NCI-H1417 (cell line): ENCODE data around the gene AQP5.

Experiments used
- DNase-seq, 3 experiments: peaks; one replicate each; lab custom pipeline; 2025; lab: John Stamatoyannopoulos, UW

The AQP5 gene

GRCh38 chr12:49950273-49951251 lies 11.1 kb upstream of the AQP5 start, which contains the start of gene AQP2:
TSS of gene AQP2 (plus strand) at chr12:49950737. CDS start at chr12:49950831, 94 bp downstream.
- DNase-seq: no peak

DNA sequence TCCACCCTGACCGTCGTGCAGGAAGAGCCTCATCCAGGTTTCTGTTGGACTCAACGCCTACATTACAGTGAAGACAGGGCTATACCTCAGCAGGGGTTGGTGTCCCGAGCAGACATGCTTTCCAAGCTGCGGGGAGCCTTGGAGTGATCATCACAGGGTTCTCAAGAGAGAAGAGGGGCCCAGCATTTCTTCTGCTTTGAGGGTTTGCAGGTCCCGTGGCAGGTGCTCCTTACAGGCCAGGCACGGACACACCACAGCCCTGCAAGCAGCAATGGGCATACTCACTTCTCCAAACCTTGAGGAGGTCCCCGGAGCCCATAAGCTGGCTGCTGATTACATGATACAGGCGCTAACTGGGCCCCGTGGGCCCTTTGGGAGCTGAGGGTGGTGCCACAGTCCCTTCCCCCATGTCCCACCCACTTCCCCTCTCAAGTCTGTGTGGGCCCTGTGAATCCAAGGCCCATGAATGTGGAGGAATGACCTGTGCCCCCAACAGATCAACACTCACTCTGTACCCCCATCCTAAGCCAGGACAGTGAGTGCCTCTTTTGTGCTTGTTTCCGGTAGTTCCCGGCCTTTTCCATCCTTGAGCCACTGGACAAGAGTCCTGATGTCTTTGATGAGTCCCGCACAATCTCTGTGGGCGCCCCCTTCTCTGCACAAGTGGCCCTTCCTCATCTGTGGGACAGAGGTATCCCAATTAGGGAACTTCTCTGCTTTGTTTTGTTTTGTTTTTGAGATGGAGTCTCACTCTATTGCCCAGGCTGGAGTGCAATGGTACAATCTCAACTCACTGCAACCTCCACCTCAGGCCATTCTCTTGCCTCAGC lies 10.0 kb upstream of the AQP5 start:
- no peak for DNase-seq

GRCh38 chr12:49952391-49953055 lies 9.1 kb upstream of the AQP5 start:
- DNase-seq: no peak

DNA sequence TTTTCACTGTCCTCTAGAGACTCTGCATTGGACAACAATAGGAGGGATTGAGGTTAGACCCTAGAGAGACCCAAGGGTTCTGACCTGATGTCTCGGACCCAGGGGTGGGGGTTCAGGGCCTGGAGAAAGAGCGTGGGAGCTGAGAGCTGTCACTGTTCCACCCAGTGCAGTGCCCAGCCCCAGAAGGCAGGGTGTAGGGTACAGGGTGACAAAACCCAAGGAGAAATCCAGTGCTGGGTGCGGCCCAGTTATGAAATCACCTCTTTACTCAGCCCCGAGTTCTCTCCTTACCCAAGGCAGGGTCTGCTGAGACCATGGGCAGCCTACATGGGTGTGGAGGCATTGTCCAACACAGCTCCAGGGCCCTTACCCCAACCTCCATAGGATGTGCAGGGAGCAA lies 8.5 kb upstream of the AQP5 start:
- no peak for DNase-seq

- no peak for DNase-seq
Observed at GRCh38 chr12:49953961-49954846, 7.5 kb upstream of the AQP5 start.

- DNase-seq: no peak
Observed at GRCh38 chr12:49954863-49955830, 6.5 kb upstream of the AQP5 start.

DNA sequence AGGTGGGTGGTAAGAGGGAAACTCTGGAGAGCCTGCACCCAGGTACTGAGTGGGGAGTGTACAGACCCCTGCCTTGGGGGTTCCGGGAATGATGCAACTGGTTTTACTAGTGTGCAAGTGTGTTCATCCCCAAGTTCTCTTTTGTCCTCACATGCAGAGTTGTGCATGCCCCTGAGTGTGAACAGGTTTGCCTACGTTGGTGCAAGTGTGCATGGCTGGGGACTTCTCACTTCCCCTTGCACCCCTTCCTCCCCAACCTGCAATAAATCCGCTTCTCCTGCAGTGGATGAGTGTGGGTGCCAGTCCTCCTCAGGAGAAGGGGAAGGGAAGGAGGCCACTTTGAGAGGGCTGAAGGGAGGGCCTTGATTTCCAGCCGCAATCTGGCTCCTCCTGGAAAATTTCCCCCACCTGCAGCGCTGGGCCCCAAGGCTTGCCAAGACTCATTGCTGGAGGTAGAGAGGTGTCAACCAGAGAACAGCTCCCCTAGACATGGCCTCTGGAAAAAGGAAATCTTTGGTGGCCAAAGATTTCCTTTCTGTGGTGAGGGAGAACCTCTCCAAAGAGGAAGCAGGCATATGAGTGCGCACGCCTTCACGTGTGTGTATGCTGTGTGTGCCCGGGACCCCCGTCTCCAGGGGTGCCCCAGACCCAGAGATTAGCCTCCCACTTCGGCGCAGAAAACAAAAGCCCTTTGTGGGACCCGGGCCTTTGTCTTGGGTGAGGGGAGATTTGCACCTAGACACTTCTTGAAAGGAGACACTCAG lies 5.6 kb upstream of the AQP5 start:
- DNase-seq: no peak

DNA sequence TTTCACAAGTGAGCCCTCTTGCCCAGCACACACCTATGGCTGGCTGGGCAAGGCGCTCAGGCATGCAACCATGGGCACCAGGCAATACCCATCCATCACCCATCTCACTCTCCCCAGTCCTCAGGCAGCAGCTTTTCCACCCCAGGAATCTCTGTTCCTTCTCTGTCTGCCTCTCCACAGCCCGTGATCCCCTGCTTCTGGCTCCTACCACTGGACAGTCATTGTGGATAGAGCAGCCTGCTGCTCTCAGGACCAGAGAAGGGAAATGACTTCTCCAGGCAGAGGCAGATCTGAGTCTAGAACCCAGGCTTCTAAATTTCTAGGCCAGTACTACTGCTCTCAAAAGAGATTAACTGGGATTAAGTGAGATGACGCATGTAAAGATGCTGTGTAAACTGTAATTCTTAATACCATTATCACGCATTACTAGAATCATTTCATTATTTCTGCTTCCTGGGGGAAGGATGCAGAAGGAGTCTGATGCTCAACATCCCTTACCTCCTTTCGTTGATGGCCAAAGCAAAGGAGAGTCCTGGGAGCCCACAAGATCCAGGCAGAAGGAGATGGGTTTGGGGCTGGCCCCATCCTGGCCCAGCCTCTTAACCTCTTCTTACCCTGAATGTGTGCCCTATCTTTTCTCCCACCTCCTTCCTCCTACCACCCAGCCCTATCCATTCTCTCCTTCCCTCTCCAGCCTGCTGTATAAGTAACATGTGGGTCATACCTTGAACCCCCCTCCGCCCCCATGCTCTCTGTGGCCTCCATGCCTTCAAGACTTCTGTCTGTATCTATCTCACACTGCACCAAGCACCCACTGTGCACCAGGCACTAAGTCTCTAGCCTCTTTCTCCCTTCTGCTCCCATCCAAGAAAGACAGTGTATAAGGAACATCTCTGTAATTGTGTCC lies 4.8 kb upstream of the AQP5 start:
- no peak for DNase-seq

DNA sequence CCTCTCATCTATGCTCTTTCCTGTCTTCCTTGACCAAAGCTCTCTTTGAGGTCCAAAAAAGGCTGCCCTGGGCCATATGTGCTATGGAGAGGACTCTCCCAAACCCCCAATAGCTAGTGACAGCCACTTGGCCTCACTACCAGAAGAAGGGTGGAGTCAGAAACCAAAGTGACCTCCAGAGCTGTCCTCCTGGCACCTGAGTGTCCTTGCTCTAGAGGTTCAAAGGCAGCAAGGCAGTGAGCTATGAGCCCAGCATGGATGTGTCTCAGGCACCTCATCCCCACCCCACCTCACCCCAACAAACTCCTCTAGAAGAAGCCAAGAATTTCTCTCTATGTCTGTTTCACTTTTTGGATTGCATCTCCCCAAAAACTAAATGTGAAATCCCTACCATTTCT lies 4.1 kb upstream of the AQP5 start:
- DNase-seq: no peak

- no peak for DNase-seq
Observed at GRCh38 chr12:49959685-49960473, 1.8 kb upstream of the AQP5 start.

DNA sequence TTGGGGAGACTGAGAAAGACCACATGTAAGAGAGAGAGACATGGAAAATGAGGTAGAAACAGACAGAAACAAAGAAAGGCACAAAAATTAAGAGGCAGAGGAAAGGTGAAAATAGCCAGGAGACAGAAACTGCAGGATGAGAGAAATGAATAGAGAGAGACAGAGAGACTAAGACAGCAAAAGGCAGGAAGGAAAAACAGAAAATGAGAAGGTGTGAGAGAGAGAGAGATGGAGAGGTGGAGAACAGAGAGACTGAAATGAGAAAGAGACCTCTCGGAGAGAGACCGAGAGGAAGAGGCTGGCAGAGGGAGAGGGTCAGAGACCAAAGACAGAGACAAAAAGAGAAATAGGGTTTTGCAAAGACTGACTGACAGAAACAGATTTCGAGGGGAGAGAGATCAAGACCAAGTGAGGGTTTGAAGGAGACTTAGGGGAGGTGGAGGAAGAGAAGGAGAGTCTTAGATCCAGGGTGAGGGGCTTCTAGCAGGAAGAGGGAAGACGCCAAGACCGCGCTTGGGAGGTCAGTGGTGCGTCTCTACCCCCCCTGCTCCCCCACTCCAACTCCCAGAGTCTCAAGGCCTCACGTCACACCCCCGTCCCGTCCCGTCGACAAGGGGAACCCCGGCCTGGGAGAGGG lies 1.1 kb upstream of the AQP5 start:
- no peak for DNase-seq

DNA sequence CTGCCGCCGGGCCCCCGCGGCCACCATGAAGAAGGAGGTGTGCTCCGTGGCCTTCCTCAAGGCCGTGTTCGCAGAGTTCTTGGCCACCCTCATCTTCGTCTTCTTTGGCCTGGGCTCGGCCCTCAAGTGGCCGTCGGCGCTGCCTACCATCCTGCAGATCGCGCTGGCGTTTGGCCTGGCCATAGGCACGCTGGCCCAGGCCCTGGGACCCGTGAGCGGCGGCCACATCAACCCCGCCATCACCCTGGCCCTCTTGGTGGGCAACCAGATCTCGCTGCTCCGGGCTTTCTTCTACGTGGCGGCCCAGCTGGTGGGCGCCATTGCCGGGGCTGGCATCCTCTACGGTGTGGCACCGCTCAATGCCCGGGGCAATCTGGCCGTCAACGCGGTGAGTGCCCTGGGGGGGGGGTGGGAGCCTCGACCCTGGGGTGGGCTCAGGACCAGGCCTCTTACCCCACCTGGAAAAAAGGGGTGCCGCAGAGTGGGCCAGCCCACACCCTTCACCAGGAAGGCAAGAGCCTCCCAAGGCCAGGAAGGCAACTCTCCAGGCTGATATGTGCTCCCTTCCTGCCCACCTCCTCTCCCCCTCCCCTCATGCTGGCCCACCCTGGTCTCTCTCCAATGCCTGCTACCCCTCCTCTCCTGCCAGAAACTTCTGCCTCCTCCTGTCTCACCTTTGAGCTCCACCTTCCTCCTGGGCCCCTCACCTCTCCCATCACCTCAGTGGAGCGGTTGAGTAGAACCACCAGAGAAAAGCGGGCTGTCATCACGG lies 507 bp downstream of the AQP5 start:
- DNase-seq: no peak

DNA sequence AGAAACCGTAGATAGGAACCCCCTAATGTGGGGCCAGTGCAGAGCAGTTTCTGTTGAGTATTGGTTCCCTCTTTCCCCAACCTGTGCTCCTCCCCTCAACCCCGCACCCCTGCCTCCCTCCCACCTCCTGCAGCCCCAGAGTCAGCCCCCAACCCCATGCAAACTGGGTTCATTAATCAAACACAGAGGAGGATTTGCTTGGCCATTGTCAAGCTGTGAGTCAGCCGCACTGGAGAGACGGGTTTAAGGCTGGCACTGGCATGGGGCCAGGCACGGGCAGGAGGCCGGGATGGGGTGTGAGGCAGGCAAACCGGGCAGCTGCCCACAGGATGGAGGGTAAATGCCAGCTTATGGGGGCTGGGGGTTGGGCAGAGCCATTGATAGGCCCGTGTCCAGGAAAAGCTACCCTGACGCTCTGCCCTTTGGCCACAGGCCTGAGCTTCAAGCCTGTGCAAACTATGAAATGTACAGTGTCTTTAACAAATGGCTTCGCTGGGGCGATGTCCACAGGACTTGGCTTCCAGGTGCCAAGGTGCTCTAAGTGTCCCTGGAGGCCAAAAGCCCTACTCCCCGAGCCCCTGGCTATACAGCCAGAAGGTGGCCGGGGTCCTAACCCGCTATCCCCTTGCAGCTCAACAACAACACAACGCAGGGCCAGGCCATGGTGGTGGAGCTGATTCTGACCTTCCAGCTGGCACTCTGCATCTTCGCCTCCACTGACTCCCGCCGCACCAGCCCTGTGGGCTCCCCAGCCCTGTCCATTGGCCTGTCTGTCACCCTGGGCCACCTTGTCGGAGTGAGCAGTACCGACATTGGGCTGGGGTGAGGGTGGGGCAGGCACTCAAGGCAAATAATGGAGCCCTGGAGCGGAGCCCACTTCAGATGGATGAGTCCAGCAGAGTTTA lies 1.4 kb downstream of the AQP5 start:
- DNase-seq: peak in 2 of 3 experiments; percentile 33 to 45

DNA sequence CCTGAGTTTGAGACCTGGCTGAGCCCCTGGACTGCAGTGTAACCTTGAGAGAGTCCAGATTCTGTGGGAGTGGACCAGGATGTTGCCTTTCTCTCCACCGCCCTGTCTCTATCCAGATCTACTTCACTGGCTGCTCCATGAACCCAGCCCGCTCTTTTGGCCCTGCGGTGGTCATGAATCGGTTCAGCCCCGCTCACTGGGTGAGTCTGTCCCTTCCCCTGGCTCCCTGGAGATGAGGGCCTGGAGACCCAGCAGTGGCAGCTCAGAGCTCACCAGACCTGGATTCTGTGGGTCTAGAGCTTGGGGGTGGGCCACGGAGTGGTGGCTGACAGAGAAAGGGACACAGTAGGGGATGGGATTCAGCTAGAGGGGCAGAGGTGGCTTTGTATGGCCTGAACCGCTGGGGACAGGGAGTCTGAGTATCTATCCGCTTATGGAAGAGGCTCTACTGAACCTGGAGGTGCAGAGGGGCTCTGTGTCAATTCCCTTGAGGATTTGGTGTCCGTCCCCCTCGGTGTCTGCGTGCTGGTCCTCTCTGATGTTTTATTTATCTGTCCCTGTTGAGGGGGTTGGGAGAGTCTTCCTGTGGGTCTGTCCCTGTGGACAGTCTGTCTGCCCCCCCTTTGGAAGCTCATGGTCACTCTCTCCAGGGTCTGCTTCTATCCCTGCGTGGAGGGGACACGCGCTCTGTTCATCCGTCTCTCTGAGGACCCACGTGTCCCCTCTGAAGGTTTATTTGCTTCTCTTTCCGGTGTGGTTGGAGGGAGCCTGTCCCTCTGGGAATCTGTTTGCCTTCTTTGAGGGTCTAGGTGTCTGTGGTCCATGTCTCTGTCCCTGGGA lies 2.5 kb downstream of the AQP5 start:
- no peak for DNase-seq
